Measurements from ENCODE around the gene PRKCH.

The PRKCH gene

GRCh38 chr14:61347826-61348443 is 26.6 kb downstream of the PRKCH start:
- peak overlapping the region; percentile 36; the same call in 1 of the 2 replicates for H3K27ac ChIP-seq (ENCODE audit: low read length)
- peaks cover 62% of the 10 kb centered on the region; the same call in 1 of the 2 replicates for H4K20me1 ChIP-seq (ENCODE audit: insufficient read depth, low read length)
- H3K27me3 ChIP-seq (ENCODE audit: insufficient read depth, low read length, poor library complexity) = no peaks in the 10 kb centered on the region
- peaks cover 13% of the 10 kb centered on the region for H3K36me3 ChIP-seq (ENCODE audit: insufficient read depth, low read length)
- H3K4me2 ChIP-seq (ENCODE audit: insufficient read depth, low read length) = no peak overlapping the region
- peaks cover 51% of the 10 kb centered on the region for H3K4me1 ChIP-seq (ENCODE audit: insufficient read depth, low read length)
- no peaks in the 10 kb centered on the region for H3K9me3 ChIP-seq (ENCODE audit: insufficient read depth, low read length, severe bottlenecking)
- H3K79me2 ChIP-seq (ENCODE audit: insufficient read depth, low read length) = peaks cover 100% of the 10 kb centered on the region
- TF ChIP-seq CTCF (IDR thresholded peaks at IDR 0.05; ENCODE audit: borderline replicate concordance, extremely low read depth, low read length, poor library complexity, severe bottlenecking) (no peak), EZH2 (IDR thresholded peaks at IDR 0.05; ENCODE audit: borderline replicate concordance, low read depth, low read length, severe bottlenecking) (no peak)
- ATAC-seq (ENCODE audit: insufficient read depth, low read depth) (no peak), DNase-seq (no peak)
- no peak overlapping the region for H3K4me3 ChIP-seq (ENCODE audit: low read depth in 1 of 2, low read length in 2 of 2)
- H3K9ac ChIP-seq (ENCODE audit: low read depth, low read length) = no peak overlapping the region
- H2AFZ ChIP-seq (ENCODE audit: low read depth, low read length) = no peak overlapping the region

- Histone ChIP-seq H3K27ac (ENCODE audit: low read length) (0 out of 2 replicates have a peak overlapping the region, but pooled peaks have one; percentile 27), H3K36me3 (ENCODE audit: insufficient read depth, low read length) (peaks cover under 1% of the 10 kb centered on the region), H3K9me3 (ENCODE audit: insufficient read depth, low read length, severe bottlenecking) (no peaks in the 10 kb centered on the region), H4K20me1 (ENCODE audit: insufficient read depth, low read length) (peaks cover 54% of the 10 kb centered on the region; the same call in 1 of the 2 replicates), H3K79me2 (ENCODE audit: insufficient read depth, low read length) (peaks cover 100% of the 10 kb centered on the region), H3K9ac (ENCODE audit: low read depth, low read length) (no peak overlapping the region), H2AFZ (ENCODE audit: low read depth, low read length) (no peak overlapping the region), H3K27me3 (ENCODE audit: insufficient read depth, low read length, poor library complexity) (no peaks in the 10 kb centered on the region), H3K4me2 (ENCODE audit: insufficient read depth, low read length) (no peak overlapping the region), H3K4me1 (ENCODE audit: insufficient read depth, low read length) (peaks cover 34% of the 10 kb centered on the region), H3K4me3 (ENCODE audit: low read depth in 1 of 2, low read length in 2 of 2) (no peak overlapping the region)
- no peak for DNase-seq
- TF ChIP-seq EZH2 (IDR thresholded peaks at IDR 0.05; ENCODE audit: borderline replicate concordance, low read depth, low read length, severe bottlenecking) = no peak
- ATAC-seq (ENCODE audit: insufficient read depth, low read depth) = peak; percentile 31; the same call in 2 of the 3 replicates
Observed at GRCh38 chr14:61350427-61351270, 29.3 kb downstream of the PRKCH start.

- H3K4me1 ChIP-seq (ENCODE audit: insufficient read depth, low read length) = peaks cover 39% of the 10 kb centered on the region
- ATAC-seq (ENCODE audit: insufficient read depth, low read depth) = no peak
- H3K4me2 ChIP-seq (ENCODE audit: insufficient read depth, low read length) = no peak overlapping the region
- H3K9me3 ChIP-seq (ENCODE audit: insufficient read depth, low read length, severe bottlenecking) = no peaks in the 10 kb centered on the region
- no peaks in the 10 kb centered on the region for H3K27me3 ChIP-seq (ENCODE audit: insufficient read depth, low read length, poor library complexity)
- no peak overlapping the region for H3K4me3 ChIP-seq (ENCODE audit: low read depth in 1 of 2, low read length in 2 of 2)
- peaks cover 60% of the 10 kb centered on the region for H4K20me1 ChIP-seq (ENCODE audit: insufficient read depth, low read length)
- no peak overlapping the region for H3K9ac ChIP-seq (ENCODE audit: low read depth, low read length)
- H3K36me3 ChIP-seq (ENCODE audit: insufficient read depth, low read length) = peaks cover 6% of the 10 kb centered on the region
- no peak for DNase-seq
- no peak overlapping the region for H2AFZ ChIP-seq (ENCODE audit: low read depth, low read length)
- TF ChIP-seq CTCF (IDR thresholded peaks at IDR 0.05; ENCODE audit: borderline replicate concordance, extremely low read depth, low read length, poor library complexity, severe bottlenecking) (no peak), EZH2 (IDR thresholded peaks at IDR 0.05; ENCODE audit: borderline replicate concordance, low read depth, low read length, severe bottlenecking) (no peak)
- 0 out of 2 replicates have a peak overlapping the region, but pooled peaks have one; percentile 27 for H3K27ac ChIP-seq (ENCODE audit: low read length)
- H3K79me2 ChIP-seq (ENCODE audit: insufficient read depth, low read length) = peaks cover 100% of the 10 kb centered on the region
Observed at GRCh38 chr14:61351477-61351876, 30.1 kb downstream of the PRKCH start.

- no peak for ATAC-seq (ENCODE audit: insufficient read depth, low read depth)
- no peak overlapping the region for H3K4me2 ChIP-seq (ENCODE audit: insufficient read depth, low read length)
- peaks cover 53% of the 10 kb centered on the region for H4K20me1 ChIP-seq (ENCODE audit: insufficient read depth, low read length)
- no peak for DNase-seq
- H3K4me3 ChIP-seq (ENCODE audit: low read depth in 1 of 2, low read length in 2 of 2) = no peak overlapping the region
- H3K79me2 ChIP-seq (ENCODE audit: insufficient read depth, low read length) = peaks cover 100% of the 10 kb centered on the region
- peaks cover 17% of the 10 kb centered on the region for H3K36me3 ChIP-seq (ENCODE audit: insufficient read depth, low read length)
- no peak overlapping the region for H3K27ac ChIP-seq (ENCODE audit: low read length)
- no peaks in the 10 kb centered on the region for H3K27me3 ChIP-seq (ENCODE audit: insufficient read depth, low read length, poor library complexity)
- TF ChIP-seq EZH2 (IDR thresholded peaks at IDR 0.05; ENCODE audit: borderline replicate concordance, low read depth, low read length, severe bottlenecking) (no peak), CTCF (IDR thresholded peaks at IDR 0.05; ENCODE audit: borderline replicate concordance, extremely low read depth, low read length, poor library complexity, severe bottlenecking) (no peak)
- no peak overlapping the region for H3K9ac ChIP-seq (ENCODE audit: low read depth, low read length)
- H2AFZ ChIP-seq (ENCODE audit: low read depth, low read length) = no peak overlapping the region
- H3K9me3 ChIP-seq (ENCODE audit: insufficient read depth, low read length, severe bottlenecking) = no peaks in the 10 kb centered on the region
- H3K4me1 ChIP-seq (ENCODE audit: insufficient read depth, low read length) = peaks cover 32% of the 10 kb centered on the region
Observed at GRCh38 chr14:61355892-61356325, 34.5 kb downstream of the PRKCH start.
